Transverse colon (tissue), 4 donors: Measurements from ENCODE around the gene ZNF709. TPM values are rescaled to one million over a fixed set of nuclear protein-coding genes. Genes with fewer than 3 reads are reported as not detected.
A peak's percentile ranks its signal among the peaks of the same experiment; 100 is the strongest.
"Not testable (repeated sequence)": the region's sequence is repeated elsewhere in the genome, so short reads cannot be mapped to it uniquely, and the experiment has no call there.

Experiments
- DNase-seq: peaks from one replicate; pipeline ENCODE4 v3.0.0-alpha.2; 2019
- H3K27ac ChIP-seq, 4 donors: fragments of 200-600 bp; sonication (generic); 2 replicates each; pipeline ENCODE4 v1.5.1; 2016 to 2018; ENCODE audit warnings: inconsistent platforms in 4 of 4
- H3K27me3 ChIP-seq: fragments of 200-600 bp; sonication (generic); 2 replicates; pipeline ENCODE4 v1.5.1; 2017; ENCODE audit warnings: inconsistent platforms
- H3K36me3 ChIP-seq, 4 donors: fragments of 200-600 bp; sonication (generic); 2 replicates each; pipeline ENCODE4 v1.5.1; 2017 to 2019; ENCODE audit warnings: inconsistent platforms in 4 of 4
- H3K4me1 ChIP-seq, 4 donors: fragments of 200-600 bp; sonication (generic); 2 replicates each; pipeline ENCODE4 v1.5.1; 2017 to 2020; ENCODE audit warnings: inconsistent platforms in 4 of 4
- H3K4me3 ChIP-seq, 4 donors: fragments of 200-600 bp; sonication (generic); 1 replicate in 1 of 4; 2 replicates in 3 of 4; pipeline versions ENCODE4 v1.5.1 to v1.6.1; 2017 to 2019; ENCODE audit warnings: inconsistent platforms in 4 of 4
- H3K9me3 ChIP-seq, 2 donors: fragments of 200-600 bp; sonication (generic); 2 replicates each; pipeline ENCODE4 v1.5.1; 2017 to 2019; ENCODE audit warnings: inconsistent platforms in 2 of 2
- CTCF ChIP-seq, 5 experiments: fragments of 200-600 bp in 3 of 5; fragments of 450-650 bp in 2 of 5; sonication (generic) in 3 of 5; IDR thresholded peaks; 1 replicate in 2 of 5; 2 replicates in 3 of 5; pipeline ENCODE4 v1.5.1; 2016 to 2017; ENCODE audit warnings: antibody characterized with exemption in 5 of 5, inconsistent platforms in 3 of 5, mild to moderate bottlenecking in 2 of 5, moderate library complexity in 1 of 5
- EP300 ChIP-seq: sonication (generic); formaldehyde crosslinking; IDR thresholded peaks from one replicate; pipeline ENCODE4 v1.6.1; 2017; ENCODE audit warnings: antibody characterized with exemption, low read depth
- POLR2A ChIP-seq: fragments of 450-650 bp; IDR thresholded peaks from one replicate; pipeline ENCODE4 v1.6.1; 2016; ENCODE audit warnings: antibody characterized with exemption, mild to moderate bottlenecking, moderate library complexity
- POLR2AphosphoS5 ChIP-seq, 3 donors: sonication (generic); formaldehyde crosslinking; IDR thresholded peaks; one replicate each; pipeline ENCODE4 v1.6.1; 2016; ENCODE audit warnings: antibody characterized with exemption in 3 of 3
- WGBS, 2 donors: methylation state at CpG; one replicate each; pipeline ENCODE4 v1.1.5; 2018; ENCODE audit warnings: low coverage in 1 of 2; 5-methylcytosine and 5-hydroxymethylcytosine counted together
- in situ Hi-C, 4 donors: fragments of 200-750 bp; cut with MboI; loops; one replicate each; pipeline versions ENCODE4 v1.15.0 to v1.15.1; 2017; ENCODE audit warnings: low sequenced_read_pairs in 3 of 4, low pct_ligation_motif_present in 1 of 4, low pct_unique_long_range_greater_than_20kb in 1 of 4
- intact Hi-C: fragments of 100-400 bp; cut with DNase I; formaldehyde crosslinking; loops from one replicate; pipeline ENCODE4 v1.15.1; 2023; ENCODE audit warnings: low total_unique reads
- total RNA-seq, 4 donors: library from RNA; depleted of rRNA; stranded (reverse); fragments of >200 nt; gene quantifications; one replicate each; pipeline ENCODE4 v1.1.0, GENCODE V29; 2016

ZNF709 gene
- total RNA-seq, 4 donors from 2014 or later = 1.1 to 4.1 (median 2.2) TPM

- peak overlapping the region; percentile 76 to 80 (median 77) for H3K27ac ChIP-seq
- H3K27me3 ChIP-seq = no peaks in the 10 kb centered on the region
- no peaks in the 10 kb centered on the region for H3K36me3 ChIP-seq
- intact Hi-C loops = no loop called here
- H3K4me1 ChIP-seq = peaks cover 0 to 24% (median 8%) of the 10 kb centered on the region in 4 donors
- TF ChIP-seq CTCF (IDR thresholded peaks at IDR 0.05) (no peak), POLR2AphosphoS5 (IDR thresholded peaks at IDR 0.05) (no peak), EP300 (no peak), POLR2A (no peak)
- no peaks in the 10 kb centered on the region for H3K9me3 ChIP-seq
- WGBS, 2 donors = 0 to 20% methylated on average over 1 to 13 of the region's 13 CpGs
- in situ Hi-C loops = no loop called here
- H3K4me3 ChIP-seq = peak overlapping the region; percentile 61 to 95 (median 84)
- no peak for DNase-seq
Measured at GRCh38 chr19:12484011-12484370, 625 bp downstream of the ZNF709 start.

GRCh38 chr19:12482509-12482886, 2.1 kb downstream of the ZNF709 start:
- TF ChIP-seq POLR2A (no peak), EP300 (no peak), CTCF (IDR thresholded peaks at IDR 0.05) (no peak), POLR2AphosphoS5 (IDR thresholded peaks at IDR 0.05) (no peak)
- intact Hi-C loops = no loop called here
- no peak for DNase-seq
- Histone ChIP-seq H3K27ac (no peak overlapping the region), H3K4me1 (peaks cover 0 to 31% (median 8%) of the 10 kb centered on the region in 4 donors), H3K36me3 (no peaks in the 10 kb centered on the region), H3K9me3 (no peaks in the 10 kb centered on the region), H3K4me3 (no peak overlapping the region), H3K27me3 (no peaks in the 10 kb centered on the region)
- in situ Hi-C loops = no loop called here
- WGBS, 2 donors = 60 to 67% methylated on average over 1 to 2 of the region's 2 CpGs

- no peak for DNase-seq
- no peaks in the 10 kb centered on the region for H3K27me3 ChIP-seq
- intact Hi-C loops (no loop called here), in situ Hi-C loops (no loop called here)
- H3K4me1 ChIP-seq = peaks cover 0 to 31% (median 8%) of the 10 kb centered on the region in 4 donors
- no peak overlapping the region for H3K27ac ChIP-seq
- no peak overlapping the region for H3K4me3 ChIP-seq
- TF ChIP-seq CTCF (IDR thresholded peaks at IDR 0.05) (no peak), EP300 (no peak), POLR2AphosphoS5 (IDR thresholded peaks at IDR 0.05) (no peak), POLR2A (no peak)
- 77 to 85% methylated on average over 1 to 4 of the region's 4 CpGs for WGBS, 2 donors
- H3K9me3 ChIP-seq = no peaks in the 10 kb centered on the region
- H3K36me3 ChIP-seq = no peaks in the 10 kb centered on the region
Measured at GRCh38 chr19:12481781-12482508, 2.7 kb downstream of the ZNF709 start.

GRCh38 chr19:12478234-12478941, 6.2 kb downstream of the ZNF709 start:
- H3K27ac ChIP-seq = no peak overlapping the region
- no peak overlapping the region for H3K4me3 ChIP-seq
- H3K4me1 ChIP-seq = peaks cover 0 to 18% (median under 1%) of the 10 kb centered on the region in 4 donors
- no peaks in the 10 kb centered on the region for H3K9me3 ChIP-seq
- 21 to 45% methylated on average over 2 to 5 of the region's 5 CpGs for WGBS, 2 donors
- in situ Hi-C loops (no loop called here), intact Hi-C loops (no loop called here)
- DNase-seq = peak; percentile 42
- no peaks in the 10 kb centered on the region for H3K36me3 ChIP-seq
- no peak for TF ChIP-seq POLR2A
- no peak for TF ChIP-seq EP300
- no peak for TF ChIP-seq POLR2AphosphoS5 (IDR thresholded peaks at IDR 0.05)
- no peak for TF ChIP-seq CTCF (IDR thresholded peaks at IDR 0.05)
- no peaks in the 10 kb centered on the region for H3K27me3 ChIP-seq

GRCh38 chr19:12467651-12468050, 17.0 kb downstream of the ZNF709 start:
- H3K4me3 ChIP-seq, DNase-seq, H3K27ac ChIP-seq, in situ Hi-C loops, H3K27me3 ChIP-seq, intact Hi-C loops, H3K4me1 ChIP-seq: not testable (repeated sequence)
- 98% methylated on average over 24 of the region's 33 CpGs; no CpG with 5 or more reads in 1 of the 2 donors for WGBS, 2 donors
- Histone ChIP-seq H3K9me3 (peaks cover 53 to 60% of the 10 kb centered on the region in 2 donors), H3K36me3 (peaks cover 0 to 37% (median 17%) of the 10 kb centered on the region in 4 donors)
